CD4-positive, alpha-beta memory T cell (primary cell): ENCODE data around the gene MRPL37. TPM values are rescaled to one million over a fixed set of nuclear protein-coding genes. Genes with fewer than 3 reads are reported as not detected.
"Not testable (repeated sequence)": the region's sequence is repeated elsewhere in the genome, so short reads cannot be mapped to it uniquely, and the experiment has no call there.

Experiments used
- CTCF ChIA-PET: fragments of 350-600 bp; sonication (Branson Sonifier 250); formaldehyde crosslinking; loops from one replicate; lab custom pipeline; 2021; ENCODE audit warnings: inconsistent platforms; ENCODE audit not compliant: partially characterized antibody; lab: Charles Lee
- POLR2A ChIA-PET: fragments of 350-600 bp; sonication (Branson Sonifier 250); formaldehyde crosslinking; loops from one replicate; lab custom pipeline; 2021; ENCODE audit not compliant: partially characterized antibody; lab: Charles Lee
- DNase-seq, 5 donors: peaks; one replicate each; pipeline versions ENCODE4 v3.0.0 to v3.0.0-alpha.2; 2020 to 2022; ENCODE audit warnings: mixed read lengths in 1 of 5
- H3K27ac ChIP-seq: one replicate; pipeline ENCODE4 v1.7.0; 2013; ENCODE audit warnings: low read depth, low read length
- H3K27me3 ChIP-seq: 2 replicates; pipeline ENCODE4 v1.7.0; 2013; ENCODE audit warnings: mild to moderate bottlenecking, low read length, moderate library complexity; ENCODE audit not compliant: insufficient read depth
- H3K36me3 ChIP-seq: 2 replicates; pipeline ENCODE4 v1.7.0; 2013; ENCODE audit warnings: mild to moderate bottlenecking, low read length, moderate library complexity; ENCODE audit not compliant: insufficient read depth
- H3K4me1 ChIP-seq: 2 replicates; pipeline ENCODE4 v1.7.0; 2013; ENCODE audit warnings: mild to moderate bottlenecking, low read length, moderate library complexity; ENCODE audit not compliant: insufficient read depth
- H3K4me3 ChIP-seq, 2 donors: one replicate each; pipeline ENCODE4 v1.7.0; 2013; ENCODE audit warnings: low read length in 2 of 2, mild to moderate bottlenecking in 1 of 2
- H3K9me3 ChIP-seq, 2 donors: one replicate each; pipeline ENCODE4 v1.7.0; 2013; ENCODE audit warnings: low read length in 2 of 2, control low read depth in 1 of 2; ENCODE audit not compliant: control insufficient read depth in 1 of 2
- H3K27ac Mint-ChIP-seq, 7 donors: one replicate each; pipeline ENCODE4 v1.8.0; 2020 to 2021; ENCODE audit warnings: mixed read lengths in 7 of 7, mild to moderate bottlenecking in 6 of 7, inconsistent platforms in 3 of 7, moderate library complexity in 3 of 7
- H3K27me3 Mint-ChIP-seq, 2 donors: one replicate each; pipeline ENCODE4 v1.8.0; 2020 to 2021; ENCODE audit warnings: mixed read lengths in 2 of 2
- H3K36me3 Mint-ChIP-seq, 2 donors: one replicate each; pipeline ENCODE4 v1.8.0; 2020 to 2021; ENCODE audit warnings: mixed read lengths in 2 of 2, inconsistent platforms in 1 of 2, mild to moderate bottlenecking in 1 of 2
- H3K4me1 Mint-ChIP-seq, 4 donors: one replicate each; pipeline ENCODE4 v1.8.0; 2020 to 2021; ENCODE audit warnings: mixed read lengths in 4 of 4, mild to moderate bottlenecking in 1 of 4
- H3K4me3 Mint-ChIP-seq, 8 donors: one replicate each; pipeline ENCODE4 v1.8.0; 2020 to 2021; ENCODE audit warnings: mixed read lengths in 8 of 8, mild to moderate bottlenecking in 7 of 8, moderate library complexity in 6 of 8, inconsistent platforms in 3 of 8
- H3K9me3 Mint-ChIP-seq, 8 donors: one replicate each; pipeline ENCODE4 v1.8.0; 2020 to 2021; ENCODE audit warnings: mixed read lengths in 8 of 8, mild to moderate bottlenecking in 5 of 8, inconsistent platforms in 3 of 8, moderate library complexity in 1 of 8
- intact Hi-C: fragments of 100-400 bp; cut with micrococcal nuclease; formaldehyde crosslinking; loops from one replicate; pipeline ENCODE4 v1.15.1; 2023
- polyA plus RNA-seq, 2 donors: library from polyadenylated mRNA; unstranded; fragments of 300-500 nt; fragmentation: Illumina TruSeq; gene quantifications; one replicate each; pipeline ENCODE4 v1.2.3, GENCODE V29; 2021
- total RNA-seq, 2 experiments: library from RNA; stranded (reverse); gene quantifications; one replicate each; pipeline ENCODE4 v1.2.3, GENCODE V29; 2021

MRPL37 gene
- total and polyA plus RNA-seq, 4 experiments from 2014 or later, result 33.4 to 89.1 (median 46.1) TPM

DNA sequence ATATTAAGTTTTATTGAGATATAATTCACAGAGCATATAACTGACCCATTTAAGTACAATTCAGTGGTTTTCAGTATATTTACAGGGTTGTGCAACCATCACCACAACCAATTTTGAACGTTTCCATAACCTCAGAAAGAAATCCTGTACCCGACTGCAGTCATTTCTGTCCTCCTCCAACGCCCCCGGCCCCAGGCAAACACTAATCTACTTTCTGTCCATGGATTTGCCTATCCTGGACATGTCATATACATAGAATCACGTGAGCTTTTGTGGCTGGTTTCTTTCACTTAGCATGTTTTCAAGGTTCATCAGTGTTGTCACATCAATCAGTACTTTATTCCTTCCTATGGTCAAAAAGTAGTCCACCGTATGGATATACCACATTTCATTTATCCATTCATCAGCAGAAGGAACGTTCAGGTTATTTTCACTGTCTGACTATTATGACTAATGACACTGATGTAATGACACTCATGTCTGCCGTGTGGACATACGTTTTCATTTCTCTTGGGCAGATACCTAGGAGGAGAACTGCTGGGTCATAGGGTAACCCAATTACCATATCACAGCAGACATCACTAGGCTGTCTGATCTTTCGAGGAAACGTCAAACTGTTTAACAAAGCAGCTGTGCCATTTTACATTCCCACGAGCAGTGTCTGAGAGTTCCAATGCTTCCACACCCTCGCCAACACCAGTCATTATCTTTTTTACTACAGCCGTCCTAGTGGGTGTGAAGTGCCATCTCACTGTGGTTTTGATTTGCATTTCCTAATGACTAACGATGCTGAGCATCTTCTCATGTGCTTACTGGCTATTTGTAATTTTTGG is 30.8 kb downstream of the MRPL37 start:
- no peaks in the 10 kb centered on the region for H3K27me3 ChIP-seq
- intact Hi-C loops, result no loop called here
- H3K9me3 ChIP-seq, result no peaks in the 10 kb centered on the region
- H3K4me1 Mint-ChIP-seq, result peaks cover 12 to 32% (median 22%) of the 10 kb centered on the region in 4 donors
- peak in 1 of 5 donors; percentile 8 for DNase-seq
- H3K27ac Mint-ChIP-seq, result peak overlapping the region; percentile 7 to 93 (median 73)
- no peaks in the 10 kb centered on the region for H3K36me3 ChIP-seq
- H3K4me3 ChIP-seq, result no peak overlapping the region
- POLR2A ChIA-PET, result interaction anchor here (0.8 kb wide), 1 partner anchor 115 kb away, joined by 3 read pairs; no protein-coding TSS in a partner anchor
- H3K9me3 Mint-ChIP-seq, result peaks cover 0 to 2% (median 0%) of the 10 kb centered on the region in 8 donors
- H3K27ac ChIP-seq, result no peak overlapping the region
- H3K27me3 Mint-ChIP-seq, result no peaks in the 10 kb centered on the region
- peak overlapping the region in 1 of 8 donors; percentile 26 for H3K4me3 Mint-ChIP-seq
- H3K36me3 Mint-ChIP-seq, result peaks cover 16% of the 10 kb centered on the region in 2 donors
- peaks cover 18% of the 10 kb centered on the region for H3K4me1 ChIP-seq
- CTCF ChIA-PET, result no interaction called here

DNA sequence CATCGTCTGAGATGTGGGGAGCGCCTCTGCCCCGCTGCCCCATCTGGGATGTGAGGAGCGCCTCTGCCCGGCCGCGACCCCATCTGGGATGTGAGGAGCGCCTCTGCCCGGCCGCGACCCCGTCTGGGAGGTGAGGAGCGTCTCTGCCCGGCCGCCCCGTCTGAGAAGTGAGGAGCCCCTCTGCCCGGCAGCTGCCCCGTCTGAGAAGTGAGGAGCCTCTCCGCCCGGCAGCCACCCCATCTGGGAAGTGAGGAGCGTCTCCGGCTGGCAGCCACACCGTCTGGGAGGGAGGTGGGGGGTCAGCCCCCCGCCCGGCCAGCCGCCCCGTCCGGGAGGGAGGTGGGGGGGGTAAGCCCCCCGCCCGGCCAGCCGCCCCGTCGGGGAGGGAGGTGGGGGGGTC is 33.2 kb downstream of the MRPL37 start:
- POLR2A ChIA-PET, H3K9me3 Mint-ChIP-seq, CTCF ChIA-PET, H3K27ac Mint-ChIP-seq, H3K27ac ChIP-seq, H3K9me3 ChIP-seq, H3K27me3 ChIP-seq, H3K27me3 Mint-ChIP-seq, H3K36me3 ChIP-seq, H3K4me3 ChIP-seq, H3K4me3 Mint-ChIP-seq, DNase-seq, intact Hi-C loops: not testable (repeated sequence)
- peaks cover 28 to 34% of the 10 kb centered on the region in 2 donors for H3K36me3 Mint-ChIP-seq
- H3K4me1 Mint-ChIP-seq, result peaks cover 12 to 32% (median 23%) of the 10 kb centered on the region in 4 donors
- H3K4me1 ChIP-seq, result peaks cover 18% of the 10 kb centered on the region

DNA sequence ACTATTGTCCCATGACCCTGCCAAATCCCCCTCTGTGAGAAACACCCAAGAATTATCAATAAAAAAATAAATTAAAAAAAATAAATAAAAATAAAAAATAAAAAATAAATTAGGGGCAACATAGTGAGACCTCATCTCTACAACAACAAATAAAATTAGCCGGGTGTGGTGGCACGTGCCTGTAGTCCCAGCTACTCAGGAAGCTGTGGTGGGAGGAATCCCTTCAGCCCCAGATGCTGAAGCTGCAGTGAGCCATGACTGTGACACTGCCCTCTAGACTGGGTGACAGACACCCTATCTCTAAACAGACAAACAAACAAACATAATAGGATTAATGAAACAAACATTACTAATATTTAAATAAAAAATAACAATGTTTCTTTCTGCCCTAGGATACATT is 34.3 kb downstream of the MRPL37 start:
- H3K27ac Mint-ChIP-seq, result peak overlapping the region in 1 of 7 donors; percentile 48
- peaks cover 0 to 2% (median 0%) of the 10 kb centered on the region in 8 donors for H3K9me3 Mint-ChIP-seq
- ChIA-PET CTCF (no interaction called here), POLR2A (no interaction called here)
- H3K36me3 Mint-ChIP-seq, result peaks cover 32 to 39% of the 10 kb centered on the region in 2 donors
- intact Hi-C loops, result no loop called here
- Histone ChIP-seq H3K9me3 (no peaks in the 10 kb centered on the region), H3K27ac (no peak overlapping the region), H3K27me3 (no peaks in the 10 kb centered on the region), H3K4me1 (peaks cover 18% of the 10 kb centered on the region), H3K36me3 (peaks cover 8% of the 10 kb centered on the region), H3K4me3 (no peak overlapping the region)
- H3K27me3 Mint-ChIP-seq, result no peaks in the 10 kb centered on the region
- no peak overlapping the region for H3K4me3 Mint-ChIP-seq
- H3K4me1 Mint-ChIP-seq, result peaks cover 12 to 29% (median 20%) of the 10 kb centered on the region in 4 donors
- DNase-seq, result no peak

DNA sequence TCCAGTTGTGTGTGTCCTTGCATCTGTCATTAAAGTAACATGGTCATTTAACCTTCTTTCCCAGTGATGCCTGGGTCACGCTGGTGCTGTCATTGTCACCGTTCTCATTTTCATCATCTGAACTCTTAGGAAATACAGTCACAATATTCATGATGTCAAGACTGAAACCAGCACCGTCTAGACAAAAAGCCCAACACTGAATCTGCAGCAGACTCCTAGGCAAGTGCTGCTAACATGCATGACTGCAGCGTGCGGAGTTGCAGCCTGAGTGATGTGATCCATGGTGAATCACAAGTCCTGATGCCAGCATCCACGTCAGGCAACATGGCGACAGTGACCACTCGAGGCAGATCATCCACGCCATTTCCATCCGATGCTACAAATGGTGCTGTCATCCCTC is 37.6 kb downstream of the MRPL37 start:
- Mint-ChIP-seq H3K9me3 (no peaks in the 10 kb centered on the region), H3K4me1 (peaks cover 0 to 4% (median 2%) of the 10 kb centered on the region in 4 donors), H3K27me3 (no peaks in the 10 kb centered on the region), H3K36me3 (peaks cover 35 to 38% of the 10 kb centered on the region in 2 donors), H3K27ac (peak overlapping the region in 2 of 7 donors; percentile 33 to 63), H3K4me3 (no peak overlapping the region)
- H3K27me3 ChIP-seq, result no peaks in the 10 kb centered on the region
- ChIA-PET POLR2A (no interaction called here), CTCF (no interaction called here)
- H3K36me3 ChIP-seq, result peaks cover 27% of the 10 kb centered on the region
- intact Hi-C loops, result no loop called here
- H3K27ac ChIP-seq, result no peak overlapping the region
- H3K4me1 ChIP-seq, result no peaks in the 10 kb centered on the region
- no peak overlapping the region for H3K4me3 ChIP-seq
- no peak for DNase-seq
- no peaks in the 10 kb centered on the region for H3K9me3 ChIP-seq

DNA sequence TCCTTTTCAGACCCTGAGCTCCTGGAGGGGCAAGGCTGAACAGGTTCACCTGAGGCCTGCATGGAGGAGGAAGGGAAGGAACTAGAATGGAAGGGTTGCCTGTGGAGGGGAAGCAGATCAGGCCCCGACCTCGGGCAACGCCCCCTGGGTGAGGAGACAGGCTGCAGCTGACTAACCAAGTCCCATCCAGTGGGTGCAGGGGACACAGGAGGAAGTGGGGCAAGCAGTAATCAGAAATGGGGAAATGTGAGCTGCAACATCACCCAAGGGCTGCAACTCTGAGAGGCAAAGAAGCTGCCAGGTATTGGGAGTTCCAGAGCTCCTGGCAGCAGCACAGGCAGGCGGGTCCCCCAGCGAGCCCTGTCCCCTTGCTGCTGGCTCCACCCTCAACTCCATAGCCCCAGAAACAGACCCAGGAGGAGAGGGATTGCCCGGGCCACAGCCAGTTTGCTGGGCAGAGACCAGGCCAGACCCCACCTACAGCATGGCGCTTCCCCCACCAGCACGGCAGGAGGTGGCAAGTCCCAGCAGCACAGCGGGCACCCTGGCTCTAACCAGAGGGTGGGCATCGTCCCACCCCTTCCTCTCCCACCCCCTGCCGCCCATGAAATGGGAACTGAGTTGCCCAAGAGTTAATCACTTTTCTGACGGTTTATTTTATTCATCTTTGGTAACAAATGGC is 38.5 kb downstream of the MRPL37 start:
- CTCF ChIA-PET, result no interaction called here
- Histone ChIP-seq H3K27me3 (no peaks in the 10 kb centered on the region), H3K27ac (no peak overlapping the region), H3K9me3 (no peaks in the 10 kb centered on the region), H3K4me3 (no peak overlapping the region), H3K4me1 (no peaks in the 10 kb centered on the region), H3K36me3 (peaks cover 31% of the 10 kb centered on the region)
- Mint-ChIP-seq H3K9me3 (no peaks in the 10 kb centered on the region), H3K4me1 (peaks cover 0 to 4% (median 2%) of the 10 kb centered on the region in 4 donors), H3K27ac (peak overlapping the region in 1 of 7 donors; percentile 43), H3K36me3 (peaks cover 42% of the 10 kb centered on the region in 2 donors), H3K27me3 (no peaks in the 10 kb centered on the region), H3K4me3 (no peak overlapping the region)
- POLR2A ChIA-PET, result interaction anchor here (0.9 kb wide), 1 partner anchor 9 kb away, joined by 3 read pairs; no protein-coding TSS in a partner anchor
- no peak for DNase-seq
- intact Hi-C loops, result no loop called here

DNA sequence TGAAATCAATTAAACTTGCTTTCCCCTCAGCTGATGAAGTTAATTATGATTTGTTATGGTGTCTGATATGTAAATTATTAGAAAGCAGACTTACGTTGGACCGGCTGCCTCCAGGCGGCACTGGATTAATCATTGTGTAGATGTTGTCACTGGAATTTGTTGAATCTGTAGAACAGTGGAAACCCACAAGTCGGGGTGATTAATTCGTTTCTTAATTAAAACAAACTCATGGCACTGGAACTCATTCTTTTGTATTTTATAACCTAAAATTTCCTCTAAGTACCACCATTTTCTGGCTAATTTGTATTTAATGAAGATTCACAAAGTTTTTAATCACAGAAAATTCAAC is 39.0 kb downstream of the MRPL37 start:
- CTCF ChIA-PET, result no interaction called here

DNA sequence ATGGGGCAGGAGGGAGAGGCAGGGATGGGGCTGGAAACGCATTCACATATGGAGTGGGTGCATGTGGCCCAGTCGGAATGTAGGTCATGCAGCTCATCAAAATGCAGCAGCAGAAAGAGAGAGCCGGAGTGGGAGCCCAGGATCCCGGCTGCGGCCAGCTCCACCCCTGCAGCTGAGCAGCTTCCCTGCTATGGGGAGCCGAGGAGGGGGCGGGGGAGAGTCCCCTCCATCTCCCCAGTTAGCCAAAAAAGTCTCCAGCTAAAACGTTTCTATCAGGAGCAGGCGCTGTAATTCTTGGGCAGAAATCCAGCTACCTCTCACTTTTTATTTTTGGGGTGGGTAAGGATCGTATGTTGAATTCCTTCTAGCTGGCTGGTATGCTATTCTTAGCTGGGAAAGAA is 39.7 kb downstream of the MRPL37 start:
- no peaks in the 10 kb centered on the region for H3K9me3 ChIP-seq
- H3K27ac Mint-ChIP-seq, result peak overlapping the region in 1 of 7 donors; percentile 53
- H3K4me3 ChIP-seq, result no peak overlapping the region
- no peaks in the 10 kb centered on the region for H3K4me1 ChIP-seq
- POLR2A ChIA-PET, result no interaction called here
- no peaks in the 10 kb centered on the region for H3K27me3 ChIP-seq
- CTCF ChIA-PET, result no interaction called here
- H3K36me3 Mint-ChIP-seq, result peaks cover 41 to 49% of the 10 kb centered on the region in 2 donors
- H3K36me3 ChIP-seq, result peaks cover 31% of the 10 kb centered on the region
- intact Hi-C loops, result no loop called here
- DNase-seq, result no peak
- peaks cover 0 to 4% (median 2%) of the 10 kb centered on the region in 4 donors for H3K4me1 Mint-ChIP-seq
- H3K4me3 Mint-ChIP-seq, result no peak overlapping the region
- no peaks in the 10 kb centered on the region for H3K9me3 Mint-ChIP-seq
- no peaks in the 10 kb centered on the region for H3K27me3 Mint-ChIP-seq
- no peak overlapping the region for H3K27ac ChIP-seq

More for the DNA sequence above, 39.0 kb downstream of the MRPL37 start:
- no peak overlapping the region for H3K27ac ChIP-seq
- Mint-ChIP-seq H3K4me3 (no peak overlapping the region), H3K27me3 (no peaks in the 10 kb centered on the region), H3K36me3 (peaks cover 42 to 47% of the 10 kb centered on the region in 2 donors), H3K27ac (no peak overlapping the region), H3K9me3 (no peaks in the 10 kb centered on the region), H3K4me1 (peaks cover 0 to 4% (median 2%) of the 10 kb centered on the region in 4 donors)
- H3K4me3 ChIP-seq, result no peak overlapping the region
- no peaks in the 10 kb centered on the region for H3K4me1 ChIP-seq
- no peak for DNase-seq
- POLR2A ChIA-PET, result interaction anchor here (0.9 kb wide), 1 partner anchor 10 kb away, joined by 3 read pairs; no protein-coding TSS in a partner anchor
- no peaks in the 10 kb centered on the region for H3K27me3 ChIP-seq
- H3K36me3 ChIP-seq, result peaks cover 31% of the 10 kb centered on the region
- no peaks in the 10 kb centered on the region for H3K9me3 ChIP-seq
- intact Hi-C loops, result no loop called here
